Neuronal stem cell (in vitro differentiated cells): ENCODE measurements around the gene AURKB.

Experiments used
- DNase-seq: peaks from one replicate; pipeline ENCODE4 v3.0.0-alpha.2; 2013; ENCODE audit warnings: low spot score
- H2AFZ ChIP-seq: one replicate; pipeline ENCODE4 v1.6.1; 2013; ENCODE audit warnings: mild to moderate bottlenecking, low read length, inconsistent platforms
- H2AK5ac ChIP-seq: 2 replicates; pipeline ENCODE4 v1.6.1; 2013; ENCODE audit warnings: low read depth, mild to moderate bottlenecking, inconsistent platforms, low read length, moderate library complexity, mixed read lengths
- H2BK120ac ChIP-seq: 2 replicates; pipeline ENCODE4 v1.6.1; 2013; ENCODE audit warnings: low read depth, mild to moderate bottlenecking, inconsistent platforms, low read length, moderate library complexity, mixed read lengths
- H2BK12ac ChIP-seq: one replicate; pipeline ENCODE4 v1.6.1; 2013; ENCODE audit warnings: low read length, inconsistent platforms
- H2BK15ac ChIP-seq: 2 replicates; pipeline ENCODE4 v1.6.1; 2013; ENCODE audit warnings: mild to moderate bottlenecking, low read length, inconsistent platforms, mixed read lengths
- H2BK5ac ChIP-seq: one replicate; pipeline ENCODE4 v1.6.1; 2013; ENCODE audit warnings: inconsistent platforms, mild to moderate bottlenecking, low read length, moderate library complexity
- H3K14ac ChIP-seq: one replicate; pipeline ENCODE4 v1.6.1; 2013; ENCODE audit warnings: low read length, inconsistent platforms
- H3K18ac ChIP-seq: 2 replicates; pipeline ENCODE4 v1.6.1; 2013; ENCODE audit warnings: low read length, inconsistent platforms
- H3K23ac ChIP-seq: 2 replicates; pipeline ENCODE4 v1.6.1; 2013; ENCODE audit warnings: low read depth, mild to moderate bottlenecking, mixed read lengths, low read length, inconsistent platforms; ENCODE audit not compliant: poor library complexity
- H3K27ac ChIP-seq: replicated peaks from 3 replicates; pipeline ENCODE4 v1.5.1; 2013; ENCODE audit warnings: low read length, inconsistent platforms
- H3K27me3 ChIP-seq, 3 experiments: 2 replicates each; pipeline ENCODE4 v1.6.1; 2013; ENCODE audit warnings: low read length in 3 of 3, mild to moderate bottlenecking in 2 of 3, inconsistent platforms in 1 of 3, low read depth in 1 of 3, mixed read lengths in 1 of 3, moderate library complexity in 1 of 3; ENCODE audit not compliant: control insufficient read depth in 3 of 3, insufficient read depth in 3 of 3
- H3K36me3 ChIP-seq, 2 donors: replicated peaks in 1 of 2; 2 replicates each; pipeline ENCODE4 v1.6.1; 2013; ENCODE audit warnings: low read length in 2 of 2; ENCODE audit not compliant: control insufficient read depth in 2 of 2, insufficient read depth in 2 of 2
- H3K4ac ChIP-seq: 2 replicates; pipeline ENCODE4 v1.6.1; 2013; ENCODE audit warnings: inconsistent platforms, mild to moderate bottlenecking, low read length, moderate library complexity
- H3K4me1 ChIP-seq, 2 donors: 1 replicate in 1 of 2; 2 replicates in 1 of 2; pipeline ENCODE4 v1.6.1; 2013; ENCODE audit warnings: low read length in 2 of 2, low read depth in 1 of 2; ENCODE audit not compliant: control insufficient read depth in 2 of 2, insufficient read depth in 1 of 2
- H3K4me2 ChIP-seq: one replicate; pipeline ENCODE4 v1.6.1; 2013; ENCODE audit warnings: mild to moderate bottlenecking, low read length, inconsistent platforms; ENCODE audit not compliant: insufficient read depth, poor library complexity, severe bottlenecking
- H3K4me3 ChIP-seq, 2 donors: 2 replicates each; pipeline ENCODE4 v1.5.1; 2013; ENCODE audit warnings: low read length in 2 of 2, mild to moderate bottlenecking in 2 of 2, inconsistent platforms in 1 of 2, moderate library complexity in 1 of 2
- H3K79me1 ChIP-seq: one replicate; pipeline ENCODE4 v1.6.1; 2013; ENCODE audit warnings: low read depth, mild to moderate bottlenecking, inconsistent platforms, low read length, moderate library complexity
- H3K9ac ChIP-seq: one replicate; pipeline ENCODE4 v1.6.1; 2013; ENCODE audit warnings: mild to moderate bottlenecking, low read depth, low read length, inconsistent platforms; ENCODE audit not compliant: poor library complexity
- H3K9me3 ChIP-seq, 2 donors: replicated peaks in 1 of 2; 2 replicates each; pipeline versions ENCODE3 to v1.6.1; 2013; ENCODE audit warnings: low read length in 2 of 2, mild to moderate bottlenecking in 2 of 2, inconsistent platforms in 1 of 2, low read depth in 1 of 2, mixed read lengths in 1 of 2, moderate library complexity in 1 of 2; ENCODE audit not compliant: control insufficient read depth in 2 of 2, insufficient read depth in 1 of 2
- H4K8ac ChIP-seq: one replicate; pipeline ENCODE4 v1.6.1; 2013; ENCODE audit warnings: low read depth, mild to moderate bottlenecking, inconsistent platforms, low read length, moderate library complexity
- H4K91ac ChIP-seq: one replicate; pipeline ENCODE4 v1.6.1; 2013; ENCODE audit warnings: low read length, low read depth, mild to moderate bottlenecking, inconsistent platforms; ENCODE audit not compliant: poor library complexity
- WGBS, 2 donors: extraction: QIAGEN DNeasy Blood & Tissue Kit; methylation state at CpG; one replicate each; pipeline ENCODE4 v1.1.7; 2013; ENCODE audit warnings: missing lambda C conversion rate in 2 of 2, mixed read lengths in 1 of 2; ENCODE audit not compliant: insufficient read length in 2 of 2, insufficient replicate concordance in 1 of 2; ENCODE audit errors: extremely low coverage in 2 of 2; 5-methylcytosine and 5-hydroxymethylcytosine counted together

Gene AURKB

DNA sequence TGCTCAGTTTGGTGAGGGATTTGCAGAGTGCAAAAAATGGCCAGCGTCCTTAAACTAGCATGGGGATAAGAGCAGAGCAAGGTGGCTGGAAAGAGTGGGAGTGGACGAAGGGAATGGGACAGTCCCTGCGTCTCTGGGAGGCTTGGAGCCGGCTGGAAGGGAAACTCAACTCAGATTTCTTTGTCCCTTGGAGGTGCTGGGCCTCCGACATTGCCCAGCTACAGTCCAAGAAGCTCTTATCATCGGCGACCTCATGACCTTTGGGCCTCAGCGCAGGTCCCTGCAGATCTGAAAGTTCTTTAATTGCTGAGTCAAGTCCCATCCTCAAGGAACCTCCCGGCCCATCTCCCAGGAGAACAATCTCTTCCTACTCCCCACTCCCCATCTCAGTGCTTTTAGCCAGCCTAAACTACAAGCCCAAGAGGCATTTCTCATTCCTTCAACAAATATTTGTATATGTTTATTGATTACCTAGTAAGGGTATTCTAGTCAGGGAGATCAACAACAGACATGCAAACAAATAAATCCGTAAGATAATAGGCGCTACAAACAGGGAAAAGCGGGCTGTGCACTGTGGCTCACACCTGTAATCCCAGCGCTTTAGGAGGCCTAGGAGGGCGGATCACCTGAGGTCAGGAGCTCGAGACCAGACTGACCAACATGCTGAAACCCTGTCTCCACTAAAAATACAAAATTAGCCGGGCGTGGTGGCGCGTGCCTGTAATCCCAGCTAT lies 33.2 kb downstream of the AURKB start:
- Histone ChIP-seq H3K27me3 (no peaks in the 10 kb centered on the region), H2AFZ (peak overlapping the region; percentile 88), H3K9me3 (no peaks in the 10 kb centered on the region), H3K4me3 (peak overlapping the region in 1 of 2 donors; percentile 90), H2AK5ac (no peak overlapping the region), H2BK12ac (no peak overlapping the region), H3K79me1 (peaks cover 2% of the 10 kb centered on the region), H3K9ac (peak overlapping the region; percentile 93), H3K27ac (peak overlapping the region; percentile 14), H3K4me1 (peaks cover 18 to 20% of the 10 kb centered on the region in 2 donors), H3K4ac (no peak overlapping the region), H3K4me2 (peak overlapping the region; percentile 91), H3K23ac (no peak overlapping the region), H2BK120ac (no peak overlapping the region), H2BK5ac (no peak overlapping the region), H4K91ac (no peak overlapping the region), H3K14ac (no peak overlapping the region), H3K36me3 (no peaks in the 10 kb centered on the region), H4K8ac (no peak overlapping the region), H3K18ac (no peak overlapping the region), H2BK15ac (no peak overlapping the region)
- no peak for DNase-seq
- no CpG with 5 or more reads among the region's 19 CpGs for WGBS, 2 donors

DNA sequence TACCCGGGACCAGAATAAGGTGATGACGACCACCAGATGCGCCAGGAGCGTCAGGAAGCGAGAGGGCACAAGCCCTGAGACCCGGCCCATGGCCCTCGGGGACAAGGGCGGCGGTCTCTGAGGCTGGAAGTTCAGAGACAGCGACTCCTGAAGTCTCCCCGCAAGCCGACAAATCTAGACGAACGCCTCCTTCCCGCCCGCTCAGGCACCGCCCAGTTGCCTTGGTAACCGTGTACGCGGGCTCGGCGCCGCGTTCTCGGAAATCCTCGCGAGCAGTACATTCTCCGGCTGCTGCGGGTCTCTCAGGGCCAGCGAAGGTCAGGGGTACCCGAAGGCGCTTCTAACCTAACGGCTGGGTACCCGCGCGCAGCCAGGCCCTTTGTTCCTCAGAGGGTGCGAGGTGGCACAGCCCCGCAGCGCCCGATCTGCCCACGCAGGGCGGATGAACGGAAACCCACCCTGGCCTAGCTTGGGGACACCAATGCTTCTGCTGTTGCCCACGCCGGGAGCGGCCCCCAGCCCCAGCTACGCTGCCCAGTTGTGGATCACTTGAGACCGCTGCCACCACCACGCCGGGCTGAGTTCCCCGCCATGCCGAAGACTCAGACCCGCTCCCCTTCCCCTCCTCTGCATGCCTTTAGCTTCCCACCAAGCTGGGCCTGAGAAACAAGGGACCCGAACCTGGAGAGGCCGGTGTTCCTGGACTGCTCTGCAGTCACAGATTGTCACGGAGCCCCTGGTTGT lies 34.0 kb downstream of the AURKB start, which contains the start of gene TMEM107:
Gene TMEM107, minus strand, starts transcription at position 184 of the 744 bp plus-strand sequence. Its CDS starts 94 bp downstream, at position 90.
- no peaks in the 10 kb centered on the region for H3K27me3 ChIP-seq
- H2BK15ac ChIP-seq, result peak within 1 kb of the TSS; percentile 96
- peak within 1 kb of the TSS; percentile 3 for H2AK5ac ChIP-seq
- peak within 1 kb of the TSS; percentile 98 for H3K23ac ChIP-seq
- peak within 1 kb of the TSS; percentile 71 for H3K27ac ChIP-seq
- H3K4me3 ChIP-seq, result peak within 1 kb of the TSS; percentile 89 to 90
- H2AFZ ChIP-seq, result peak within 1 kb of the TSS; percentile 88
- H3K9me3 ChIP-seq, result no peaks in the 10 kb centered on the region
- H3K4me1 ChIP-seq, result peaks cover 18 to 20% of the 10 kb centered on the region in 2 donors
- peaks cover 2% of the 10 kb centered on the region for H3K79me1 ChIP-seq
- peak within 1 kb of the TSS; percentile 82 for H2BK5ac ChIP-seq
- peak within 1 kb of the TSS; percentile 77 for H3K14ac ChIP-seq
- peak within 1 kb of the TSS; percentile 95 for H4K8ac ChIP-seq
- peak within 1 kb of the TSS; percentile 75 for H2BK12ac ChIP-seq
- H3K18ac ChIP-seq, result peak within 1 kb of the TSS; percentile 97
- no peaks in the 10 kb centered on the region for H3K36me3 ChIP-seq
- peak; percentile 84 for DNase-seq
- H2BK120ac ChIP-seq, result no peak within 1 kb of the TSS
- H3K4ac ChIP-seq, result no peak within 1 kb of the TSS
- H4K91ac ChIP-seq, result peak within 1 kb of the TSS; percentile 49
- peak within 1 kb of the TSS; percentile 93 for H3K9ac ChIP-seq
- no CpG with 5 or more reads among the region's 56 CpGs for WGBS, 2 donors
- H3K4me2 ChIP-seq, result peak within 1 kb of the TSS; percentile 91

DNA sequence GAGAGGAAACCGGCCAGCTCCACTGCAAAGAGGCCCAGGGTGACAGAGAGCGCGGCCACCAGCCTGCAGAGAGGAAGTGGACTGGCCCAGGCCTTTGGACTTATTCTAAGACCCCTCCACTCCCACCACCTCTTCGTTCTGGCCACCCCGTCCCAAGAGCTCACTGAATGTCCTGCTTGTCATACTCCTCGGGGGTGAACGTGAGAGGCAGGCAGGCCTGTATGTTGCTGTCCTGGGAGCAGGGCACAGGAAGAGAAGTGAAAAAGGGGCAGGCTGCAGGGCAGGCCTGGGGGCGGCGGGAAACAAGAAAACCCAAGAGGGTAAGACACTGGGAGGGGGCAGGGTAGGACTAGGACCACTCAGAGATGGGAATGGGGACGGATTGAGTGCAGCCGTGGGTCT lies 34.6 kb downstream of the AURKB start:
- Histone ChIP-seq H3K27ac (peak overlapping the region; percentile 71), H2BK15ac (peak overlapping the region; percentile 96), H3K14ac (peak overlapping the region; percentile 63), H3K4me1 (peaks cover 18 to 20% of the 10 kb centered on the region in 2 donors), H2BK5ac (peak overlapping the region; percentile 82), H4K91ac (no peak overlapping the region), H3K4ac (no peak overlapping the region), H2AFZ (peak overlapping the region; percentile 88), H3K4me2 (peak overlapping the region; percentile 91), H2AK5ac (peak overlapping the region; percentile 3), H3K79me1 (peaks cover 2% of the 10 kb centered on the region), H3K9me3 (no peaks in the 10 kb centered on the region), H2BK120ac (no peak overlapping the region), H4K8ac (no peak overlapping the region), H3K4me3 (peak overlapping the region; percentile 89 to 90), H3K36me3 (no peaks in the 10 kb centered on the region), H2BK12ac (peak overlapping the region; percentile 41), H3K9ac (peak overlapping the region; percentile 92), H3K27me3 (no peaks in the 10 kb centered on the region), H3K18ac (peak overlapping the region; percentile 3), H3K23ac (peak overlapping the region; percentile 98)
- WGBS, 2 donors, result no CpG with 5 or more reads among the region's 11 CpGs
- peak; percentile 24 for DNase-seq

DNA sequence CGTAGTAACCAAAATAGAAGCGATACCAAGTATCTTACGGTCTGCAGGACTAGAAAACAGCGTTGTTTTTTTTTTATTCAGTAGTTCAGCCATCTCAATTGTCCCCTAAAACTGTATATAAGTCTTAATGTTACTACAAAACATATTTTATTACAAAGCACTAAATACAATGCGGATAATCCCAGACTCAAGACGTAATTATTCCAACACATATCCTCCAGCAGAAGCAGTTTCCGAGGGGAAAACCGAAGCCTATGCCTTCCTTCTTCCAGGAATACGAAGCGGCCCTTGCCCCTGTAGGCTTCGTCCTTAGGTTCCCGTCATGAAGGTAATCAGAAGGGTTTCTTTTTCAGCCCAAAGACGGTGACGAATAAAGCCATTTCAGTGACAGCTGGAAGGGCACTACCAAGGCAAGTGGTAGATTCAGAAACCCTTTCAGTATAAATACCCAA lies 36.5 kb downstream of the AURKB start:
- H3K14ac ChIP-seq, result no peak overlapping the region
- WGBS, 2 donors, result no CpG with 5 or more reads among the region's 14 CpGs
- H4K8ac ChIP-seq, result no peak overlapping the region
- no peak overlapping the region for H3K18ac ChIP-seq
- H3K27me3 ChIP-seq, result no peaks in the 10 kb centered on the region
- peaks cover 2% of the 10 kb centered on the region for H3K79me1 ChIP-seq
- H2AK5ac ChIP-seq, result no peak overlapping the region
- peak overlapping the region; percentile 39 to 50 for H3K4me3 ChIP-seq
- H3K4ac ChIP-seq, result no peak overlapping the region
- H2BK5ac ChIP-seq, result no peak overlapping the region
- no peaks in the 10 kb centered on the region for H3K9me3 ChIP-seq
- H3K4me2 ChIP-seq, result peak overlapping the region; percentile 22
- H3K36me3 ChIP-seq, result no peaks in the 10 kb centered on the region
- no peak overlapping the region for H3K23ac ChIP-seq
- no peak overlapping the region for H2BK12ac ChIP-seq
- no peak overlapping the region for H4K91ac ChIP-seq
- no peak overlapping the region for H2BK120ac ChIP-seq
- H2AFZ ChIP-seq, result peak overlapping the region; percentile 43
- no peak overlapping the region for H2BK15ac ChIP-seq
- no peak for DNase-seq
- H3K4me1 ChIP-seq, result peaks cover 18 to 20% of the 10 kb centered on the region in 2 donors
- H3K27ac ChIP-seq, result peak overlapping the region; percentile 67
- H3K9ac ChIP-seq, result no peak overlapping the region
